ENCODE data around the gene SLC22A13.
"Not testable (repeated sequence)": the region's sequence is repeated elsewhere in the genome, so short reads cannot be mapped to it uniquely, and the experiment has no call there.

The SLC22A13 gene

GRCh38 chr3:38307599-38307998, 42.0 kb downstream of the SLC22A13 start:
- DNase-seq: no peak

- DNase-seq: no peak
These were observed 42.8 kb downstream of the SLC22A13 start for GRCh38 chr3:38308456-38308855.

GRCh38 chr3:38311476-38311875, 45.9 kb downstream of the SLC22A13 start:
- DNase-seq: no peak

- DNase-seq: no peak
These were observed 46.3 kb downstream of the SLC22A13 start for GRCh38 chr3:38311941-38312340.

GRCh38 chr3:38312356-38312755, 46.7 kb downstream of the SLC22A13 start:
- no peak for DNase-seq

GRCh38 chr3:38313263-38313662, 47.7 kb downstream of the SLC22A13 start:
- no peak for DNase-seq

GRCh38 chr3:38313695-38314094, 48.1 kb downstream of the SLC22A13 start:
- DNase-seq: no peak

- DNase-seq: no peak
These were observed 48.6 kb downstream of the SLC22A13 start for GRCh38 chr3:38314112-38314763.

GRCh38 chr3:38314764-38315487, 49.3 kb downstream of the SLC22A13 start:
- no peak for DNase-seq

- DNase-seq: no peak
These were observed 50.0 kb downstream of the SLC22A13 start for GRCh38 chr3:38315488-38316230.

- DNase-seq: no peak
These were observed 51.0 kb downstream of the SLC22A13 start for GRCh38 chr3:38316356-38317191.

- no peak for DNase-seq
These were observed 51.7 kb downstream of the SLC22A13 start for GRCh38 chr3:38317192-38317759.

GRCh38 chr3:38318766-38319671, 53.4 kb downstream of the SLC22A13 start:
- DNase-seq: no peak

- DNase-seq: not testable (repeated sequence)
These were observed 55.0 kb downstream of the SLC22A13 start for GRCh38 chr3:38320638-38321037.

- no peak for DNase-seq
These were observed 57.4 kb downstream of the SLC22A13 start for GRCh38 chr3:38323060-38323459.

GRCh38 chr3:38325256-38325655, 59.6 kb downstream of the SLC22A13 start:
- DNase-seq: no peak

GRCh38 chr3:38327335-38328009, 61.9 kb downstream of the SLC22A13 start:
- DNase-seq: no peak
